WTC11 (cell line): ENCODE results near the gene UBR2. TPM values are rescaled to one million over a fixed set of nuclear protein-coding genes. Genes with fewer than 3 reads are reported as not detected.

Experiments used
- ATAC-seq: fragments of 200-7000 bp; cut with Tn5 transposase; 2 replicates; pipeline ENCODE4 v1.10.0; 2021; ENCODE audit warnings: mild to moderate bottlenecking, moderate library complexity
- CTCF ChIA-PET: fragments of 300-600 bp; sonication (Branson Sonifier 250); formaldehyde crosslinking; loops from one replicate; lab custom pipeline; 2021; ENCODE audit warnings: antibody characterized with exemption; lab: Charles Lee
- POLR2A ChIA-PET: fragments of 350-600 bp; sonication (Branson Sonifier 250); formaldehyde crosslinking; loops from one replicate; lab custom pipeline; 2021; ENCODE audit warnings: antibody characterized with exemption; lab: Charles Lee
- DNase-seq: peaks from one replicate; pipeline ENCODE4 v3.0.0; 2021; ENCODE audit warnings: low spot score
- H3K27ac Mint-ChIP-seq: 2 replicates; pipeline ENCODE4 v1.8.0; 2021; ENCODE audit warnings: mixed read lengths
- H3K27me3 Mint-ChIP-seq: 2 replicates; pipeline ENCODE4 v1.8.0; 2021; ENCODE audit warnings: low read depth, mild to moderate bottlenecking, moderate library complexity, mixed read lengths
- H3K36me3 Mint-ChIP-seq: 2 replicates; pipeline ENCODE4 v1.8.0; 2021; ENCODE audit warnings: mixed read lengths
- H3K4me1 Mint-ChIP-seq: 2 replicates; pipeline ENCODE4 v1.8.0; 2022; ENCODE audit warnings: mixed read lengths
- H3K4me3 Mint-ChIP-seq: 2 replicates; pipeline ENCODE4 v1.8.0; 2021; ENCODE audit warnings: mild to moderate bottlenecking, moderate library complexity, mixed read lengths
- H3K9me3 Mint-ChIP-seq: 2 replicates; pipeline ENCODE4 v1.8.0; 2021; ENCODE audit warnings: mixed read lengths
- ATF2 ChIP-seq: sonication (generic); formaldehyde crosslinking; IDR thresholded peaks from 2 replicates; pipeline ENCODE4 v1.8.1; 2022; ENCODE audit warnings: low read depth, missing genetic modification reagents, borderline replicate concordance
- EMX1 ChIP-seq: fragments of 250-450 bp; sonication (Bioruptor Pico); IDR thresholded peaks from 2 replicates; pipeline ENCODE4 v1.8.0; 2021; ENCODE audit warnings: mild to moderate bottlenecking
- ERG ChIP-seq: fragments of 250-450 bp; sonication (Bioruptor Pico); IDR thresholded peaks from 2 replicates; pipeline ENCODE4 v1.8.0; 2021; ENCODE audit warnings: mild to moderate bottlenecking
- ETV6 ChIP-seq: sonication (generic); formaldehyde crosslinking; IDR thresholded peaks from 2 replicates; pipeline ENCODE4 v1.8.1; 2022; ENCODE audit warnings: mild to moderate bottlenecking, missing genetic modification reagents
- FOXJ3 ChIP-seq: sonication (generic); formaldehyde crosslinking; IDR thresholded peaks from 2 replicates; pipeline ENCODE4 v1.9.0; 2021; ENCODE audit warnings: missing genetic modification reagents, mild to moderate bottlenecking, borderline replicate concordance
- GABPB1 ChIP-seq: sonication (generic); formaldehyde crosslinking; IDR thresholded peaks from 2 replicates; pipeline ENCODE4 v1.8.1; 2023; ENCODE audit warnings: mild to moderate bottlenecking, missing genetic modification reagents
- IRF2 ChIP-seq: sonication (generic); formaldehyde crosslinking; IDR thresholded peaks from 2 replicates; pipeline ENCODE4 v1.8.0; 2022; ENCODE audit warnings: low read depth, missing genetic modification reagents, borderline replicate concordance
- MXD4 ChIP-seq: fragments of 250-450 bp; sonication (Bioruptor Pico); IDR thresholded peaks from 2 replicates; pipeline ENCODE4 v1.8.0; 2021; ENCODE audit warnings: mild to moderate bottlenecking, moderate library complexity, borderline replicate concordance
- MYBL2 ChIP-seq: sonication (generic); formaldehyde crosslinking; IDR thresholded peaks from 2 replicates; pipeline ENCODE4 v1.8.1; 2023; ENCODE audit warnings: mild to moderate bottlenecking, moderate library complexity, missing genetic modification reagents
- NFE2L1 ChIP-seq: sonication (generic); formaldehyde crosslinking; IDR thresholded peaks from 2 replicates; pipeline ENCODE4 v1.8.1; 2023; ENCODE audit warnings: missing genetic modification reagents
- NFYB ChIP-seq: sonication (generic); formaldehyde crosslinking; conservative IDR thresholded peaks from 2 replicates; pipeline ENCODE4 v1.8.0; 2022; ENCODE audit warnings: low read depth, missing genetic modification reagents
- NR3C1 ChIP-seq: sonication (generic); formaldehyde crosslinking; conservative IDR thresholded peaks from 2 replicates; pipeline ENCODE4 v1.8.1; 2023; ENCODE audit warnings: low read depth, mild to moderate bottlenecking, missing genetic modification reagents
- USF1 ChIP-seq: sonication (generic); formaldehyde crosslinking; IDR thresholded peaks from 2 replicates; pipeline ENCODE4 v1.8.0; 2022; ENCODE audit warnings: mild to moderate bottlenecking, missing genetic modification reagents
- ZBTB21 ChIP-seq: sonication (generic); formaldehyde crosslinking; IDR thresholded peaks from 2 replicates; pipeline ENCODE4 v1.8.1; 2023; ENCODE audit warnings: mild to moderate bottlenecking, missing genetic modification reagents, borderline replicate concordance
- ZNF121 ChIP-seq: sonication (generic); formaldehyde crosslinking; IDR thresholded peaks from 2 replicates; pipeline ENCODE4 v1.8.0; 2023; ENCODE audit warnings: missing genetic modification reagents
- ZNF138 ChIP-seq: sonication (generic); formaldehyde crosslinking; conservative IDR thresholded peaks from 2 replicates; pipeline ENCODE4 v1.8.1; 2022; ENCODE audit warnings: mild to moderate bottlenecking, moderate library complexity, missing genetic modification reagents
- ZNF263 ChIP-seq: sonication (generic); formaldehyde crosslinking; IDR thresholded peaks from 2 replicates; pipeline ENCODE4 v1.8.1; 2022; ENCODE audit warnings: low read depth, mild to moderate bottlenecking, moderate library complexity, missing genetic modification reagents
- ZNF317 ChIP-seq: sonication (generic); formaldehyde crosslinking; IDR thresholded peaks from 2 replicates; pipeline ENCODE4 v1.8.1; 2023; ENCODE audit warnings: low read depth, mild to moderate bottlenecking, moderate library complexity, missing genetic modification reagents, borderline replicate concordance
- ZNF416 ChIP-seq: fragments of 250-450 bp; sonication (Bioruptor Pico); IDR thresholded peaks from 2 replicates; pipeline ENCODE4 v1.9.0; 2021; ENCODE audit warnings: mild to moderate bottlenecking, inconsistent platforms
- ZNF671 ChIP-seq: fragments of 250-450 bp; sonication (Bioruptor Pico); IDR thresholded peaks from 2 replicates; pipeline ENCODE4 v1.8.0; 2021; ENCODE audit warnings: mild to moderate bottlenecking
- total RNA-seq: library from RNA; stranded (reverse); gene quantifications from 3 replicates; pipeline ENCODE4 v1.2.3, GENCODE V29; 2021
- TF ChIP-seq, protein P1 (sequence below): fragments of 250-450 bp; sonication (Bioruptor Pico); IDR thresholded peaks from 2 replicates; pipeline ENCODE4 v1.9.0; 2021; ENCODE audit warnings: moderate library complexity, mild to moderate bottlenecking, inconsistent platforms, borderline replicate concordance
- TF ChIP-seq, protein P2 (sequence below): sonication (generic); formaldehyde crosslinking; IDR thresholded peaks from 2 replicates; pipeline ENCODE4 v1.8.1; 2023; ENCODE audit warnings: mild to moderate bottlenecking, missing genetic modification reagents

Gene UBR2
- total RNA-seq, 1 experiment from 2014 or later: 18.8 TPM

GRCh38 chr6:42551217-42551616 is 12.6 kb upstream of the UBR2 start:
- no peak for TF ChIP-seq NFE2L1 (CRISPR knock-in tag)
- Mint-ChIP-seq H3K9me3 (peaks cover 10% of the 10 kb centered on the region), H3K36me3 (peaks cover 3% of the 10 kb centered on the region; the same call in 1 of the 2 replicates), H3K27me3 (peaks cover 29% of the 10 kb centered on the region), H3K4me1 (peaks cover 14% of the 10 kb centered on the region), H3K4me3 (no peak overlapping the region), H3K27ac (no peak overlapping the region)
- CTCF ChIA-PET: interaction anchor here (2.5 kb wide), 1 partner anchor 13 kb away, joined by 13 read pairs; the partner anchor contains the start of gene UBR2
- no peak for ATAC-seq
- POLR2A ChIA-PET: interaction anchor here (1.2 kb wide), 1 partner anchor 13 kb away, joined by 7 read pairs; the partner anchor contains the start of gene UBR2
- DNase-seq: no peak

DNA sequence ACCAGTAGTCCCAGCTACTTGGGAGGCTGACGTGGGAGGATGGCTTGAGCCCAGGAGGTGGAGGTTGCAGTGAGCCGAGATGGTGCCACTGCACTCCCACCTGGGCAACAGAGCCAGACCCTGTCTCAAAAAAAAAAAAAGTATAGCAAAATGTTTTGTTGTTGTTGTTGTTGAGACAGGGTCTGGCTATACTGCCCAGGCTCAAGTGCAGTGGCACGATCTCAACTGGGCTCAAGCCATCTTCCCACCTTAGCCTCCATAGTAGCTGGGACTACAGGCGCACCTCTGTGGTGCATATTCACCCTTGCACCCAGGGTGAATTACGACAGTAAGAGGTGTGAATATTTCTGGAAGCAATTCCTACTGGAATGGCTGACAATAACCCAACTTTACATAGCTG is 11.4 kb upstream of the UBR2 start:
- CTCF ChIA-PET: interaction anchor here (2.5 kb wide), 1 partner anchor 11 kb away, joined by 13 read pairs; the partner anchor contains the start of gene UBR2
- no peak overlapping the region for H3K27ac Mint-ChIP-seq
- peaks cover 29% of the 10 kb centered on the region for H3K27me3 Mint-ChIP-seq
- TF ChIP-seq USF1 (CRISPR knock-in tag) (no peak), ZNF121 (CRISPR knock-in tag) (peak; percentile 87), EMX1 (CRISPR knock-in tag) (no peak)
- POLR2A ChIA-PET: no interaction called here
- ATAC-seq (no peak), DNase-seq (no peak)
- no peak overlapping the region for H3K4me3 Mint-ChIP-seq
- peaks cover 8% of the 10 kb centered on the region for H3K4me1 Mint-ChIP-seq
- peaks cover 3% of the 10 kb centered on the region; the same call in 1 of the 2 replicates for H3K36me3 Mint-ChIP-seq
- H3K9me3 Mint-ChIP-seq: peaks cover 10% of the 10 kb centered on the region

GRCh38 chr6:42555477-42556457 is 8.1 kb upstream of the UBR2 start:
- ChIA-PET POLR2A (no interaction called here), CTCF (interaction anchor here (1.7 to 3.1 kb wide), 3 partner anchors 8 to 200 kb away, joined by 3 to 27 read pairs (median 25); partner anchors contain the start of gene UBR2)
- peaks cover 10% of the 10 kb centered on the region for H3K9me3 Mint-ChIP-seq
- no peak overlapping the region for H3K27ac Mint-ChIP-seq
- H3K4me1 Mint-ChIP-seq: no peaks in the 10 kb centered on the region
- ATAC-seq (peak; percentile 83), DNase-seq (no peak)
- H3K4me3 Mint-ChIP-seq: no peak overlapping the region
- H3K27me3 Mint-ChIP-seq: peaks cover 24% of the 10 kb centered on the region
- peaks cover 3% of the 10 kb centered on the region; the same call in 1 of the 2 replicates for H3K36me3 Mint-ChIP-seq
- TF ChIP-seq FOXJ3 (CRISPR knock-in tag) (no peak), NFYB (CRISPR knock-in tag) (0 out of 2 replicates have a peak, but pooled peaks have one; percentile 16)

- H3K4me1 Mint-ChIP-seq: no peaks in the 10 kb centered on the region
- POLR2A ChIA-PET: no interaction called here
These were observed 7.4 kb upstream of the UBR2 start for GRCh38 chr6:42556462-42556861.

More at GRCh38 chr6:42556462-42556861, 7.4 kb upstream of the UBR2 start:
- Mint-ChIP-seq H3K27ac (no peak overlapping the region), H3K9me3 (peaks cover 10% of the 10 kb centered on the region), H3K27me3 (peaks cover 27% of the 10 kb centered on the region), H3K4me3 (no peak overlapping the region), H3K36me3 (peaks cover 3% of the 10 kb centered on the region; the same call in 1 of the 2 replicates)
- DNase-seq (no peak), ATAC-seq (no peak)
- TF ChIP-seq, protein P1, sequence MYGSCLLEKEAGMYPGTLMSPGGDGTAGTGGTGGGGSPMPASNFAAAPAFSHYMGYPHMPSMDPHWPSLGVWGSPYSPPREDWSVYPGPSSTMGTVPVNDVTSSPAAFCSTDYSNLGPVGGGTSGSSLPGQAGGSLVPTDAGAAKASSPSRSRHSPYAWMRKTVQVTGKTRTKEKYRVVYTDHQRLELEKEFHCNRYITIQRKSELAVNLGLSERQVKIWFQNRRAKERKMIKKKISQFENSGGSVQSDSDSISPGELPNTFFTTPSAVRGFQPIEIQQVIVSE (CRISPR knock-in tag): no peak
- no peak for TF ChIP-seq ERG (CRISPR knock-in tag)
- no peak for TF ChIP-seq ZBTB21
- TF ChIP-seq, protein P2, sequence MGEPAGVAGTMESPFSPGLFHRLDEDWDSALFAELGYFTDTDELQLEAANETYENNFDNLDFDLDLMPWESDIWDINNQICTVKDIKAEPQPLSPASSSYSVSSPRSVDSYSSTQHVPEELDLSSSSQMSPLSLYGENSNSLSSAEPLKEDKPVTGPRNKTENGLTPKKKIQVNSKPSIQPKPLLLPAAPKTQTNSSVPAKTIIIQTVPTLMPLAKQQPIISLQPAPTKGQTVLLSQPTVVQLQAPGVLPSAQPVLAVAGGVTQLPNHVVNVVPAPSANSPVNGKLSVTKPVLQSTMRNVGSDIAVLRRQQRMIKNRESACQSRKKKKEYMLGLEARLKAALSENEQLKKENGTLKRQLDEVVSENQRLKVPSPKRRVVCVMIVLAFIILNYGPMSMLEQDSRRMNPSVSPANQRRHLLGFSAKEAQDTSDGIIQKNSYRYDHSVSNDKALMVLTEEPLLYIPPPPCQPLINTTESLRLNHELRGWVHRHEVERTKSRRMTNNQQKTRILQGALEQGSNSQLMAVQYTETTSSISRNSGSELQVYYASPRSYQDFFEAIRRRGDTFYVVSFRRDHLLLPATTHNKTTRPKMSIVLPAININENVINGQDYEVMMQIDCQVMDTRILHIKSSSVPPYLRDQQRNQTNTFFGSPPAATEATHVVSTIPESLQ (CRISPR knock-in tag): no peak
- no peak for TF ChIP-seq ZNF263 (CRISPR knock-in tag)
- no peak for TF ChIP-seq ZNF671 (CRISPR knock-in tag)
- TF ChIP-seq ATF2 (CRISPR knock-in tag): no peak
- no peak for TF ChIP-seq MXD4 (CRISPR knock-in tag)
- TF ChIP-seq GABPB1 (CRISPR knock-in tag): no peak
- no peak for TF ChIP-seq ZNF416 (CRISPR knock-in tag)
- TF ChIP-seq ZNF138: no peak
- TF ChIP-seq ZNF317 (CRISPR knock-in tag): no peak
- TF ChIP-seq ETV6: no peak
- no peak for TF ChIP-seq NR3C1
- TF ChIP-seq MYBL2 (CRISPR knock-in tag): no peak
- no peak for TF ChIP-seq IRF2 (CRISPR knock-in tag)
- CTCF ChIA-PET: interaction anchor here (3.1 kb wide), 1 partner anchor 9 kb away, joined by 25 read pairs; no protein-coding TSS in a partner anchor
